ENCODE results near the gene SPSB1. TPM values are rescaled to one million over a fixed set of nuclear protein-coding genes. Genes with fewer than 3 reads are reported as not detected.

The SPSB1 gene
- total RNA-seq, 1 experiment from 2014 or later: 33.8 TPM

- ChIA-PET POLR2A (ENCODE audit: unreplicated experiment) (interaction anchor here (0.7 kb wide), 1 partner anchor 1482 kb away, joined by 3 read pairs; no protein-coding TSS in a partner anchor), CTCF (no interaction called here)
- Histone ChIP-seq H4K20me1 (ENCODE audit: insufficient read depth) (no peaks in the 10 kb centered on the region), H3K27ac (no peak overlapping the region), H3K9me3 (ENCODE audit: insufficient read depth, low read depth) (no peaks in the 10 kb centered on the region), H3F3A (ENCODE audit: insufficient read depth, low read depth) (no peaks in the 10 kb centered on the region), H3K4me1 (replicated peaks; ENCODE audit: insufficient read depth) (no peaks in the 10 kb centered on the region), H3K4me2 (no peak overlapping the region), H3K27me3 (ENCODE audit: insufficient read depth, low read depth) (no peaks in the 10 kb centered on the region), H3K9me2 (ENCODE audit: insufficient read depth) (no peaks in the 10 kb centered on the region), H3K36me3 (ENCODE audit: low read depth) (no peaks in the 10 kb centered on the region), H3K4me3 (no peak overlapping the region), H3K79me2 (ENCODE audit: low read depth) (peaks cover 44% of the 10 kb centered on the region), H2AFZ (no peak overlapping the region)
- TF ChIP-seq CTCF (conservative IDR thresholded peaks at IDR 0.05): no peak
- TF ChIP-seq EZH2 (IDR thresholded peaks at IDR 0.05; ENCODE audit: low read depth): no peak
- BruUV-seq (replicated peaks): no TSS peak
- intact Hi-C loops (cut with micrococcal nuclease; ENCODE audit: unreplicated experiment): no loop called here
- no peak for DNase-seq
These were observed 18.3 kb downstream of the SPSB1 start for GRCh38 chr1:9311029-9311428.

GRCh38 chr1:9311479-9311878 lies 18.8 kb downstream of the SPSB1 start:
- BruUV-seq (replicated peaks): no TSS peak
- Histone ChIP-seq H3K9me2 (ENCODE audit: insufficient read depth) (no peaks in the 10 kb centered on the region), H3K9me3 (ENCODE audit: insufficient read depth, low read depth) (no peaks in the 10 kb centered on the region), H3K79me2 (ENCODE audit: low read depth) (peaks cover 41% of the 10 kb centered on the region), H3K27me3 (ENCODE audit: insufficient read depth, low read depth) (no peaks in the 10 kb centered on the region), H2AFZ (no peak overlapping the region), H3K4me3 (no peak overlapping the region), H3K4me1 (replicated peaks; ENCODE audit: insufficient read depth) (no peaks in the 10 kb centered on the region), H4K20me1 (ENCODE audit: insufficient read depth) (no peaks in the 10 kb centered on the region), H3K27ac (no peak overlapping the region), H3K4me2 (no peak overlapping the region), H3K36me3 (ENCODE audit: low read depth) (no peaks in the 10 kb centered on the region), H3F3A (ENCODE audit: insufficient read depth, low read depth) (no peaks in the 10 kb centered on the region)
- intact Hi-C loops (cut with micrococcal nuclease; ENCODE audit: unreplicated experiment): no loop called here
- ChIA-PET CTCF (no interaction called here), POLR2A (ENCODE audit: unreplicated experiment) (interaction anchor here (0.7 kb wide), 1 partner anchor 1481 kb away, joined by 3 read pairs; no protein-coding TSS in a partner anchor)
- no peak for DNase-seq
- TF ChIP-seq EZH2 (IDR thresholded peaks at IDR 0.05; ENCODE audit: low read depth) (no peak), CTCF (conservative IDR thresholded peaks at IDR 0.05) (no peak)

- Histone ChIP-seq H3F3A (ENCODE audit: insufficient read depth, low read depth) (no peaks in the 10 kb centered on the region), H4K20me1 (ENCODE audit: insufficient read depth) (no peaks in the 10 kb centered on the region), H3K4me1 (replicated peaks; ENCODE audit: insufficient read depth) (no peaks in the 10 kb centered on the region), H3K27ac (no peak overlapping the region), H3K9me2 (ENCODE audit: insufficient read depth) (no peaks in the 10 kb centered on the region), H3K36me3 (ENCODE audit: low read depth) (no peaks in the 10 kb centered on the region), H3K9me3 (ENCODE audit: insufficient read depth, low read depth) (no peaks in the 10 kb centered on the region), H3K27me3 (ENCODE audit: insufficient read depth, low read depth) (no peaks in the 10 kb centered on the region), H3K79me2 (ENCODE audit: low read depth) (peaks cover 35% of the 10 kb centered on the region), H3K4me3 (no peak overlapping the region), H2AFZ (no peak overlapping the region), H3K4me2 (no peak overlapping the region)
- ChIA-PET POLR2A (ENCODE audit: unreplicated experiment) (no interaction called here), CTCF (no interaction called here)
- no TSS peak for BruUV-seq (replicated peaks)
- DNase-seq: no peak
- TF ChIP-seq CTCF (conservative IDR thresholded peaks at IDR 0.05): no peak
- no peak for TF ChIP-seq EZH2 (IDR thresholded peaks at IDR 0.05; ENCODE audit: low read depth)
- intact Hi-C loops (cut with micrococcal nuclease; ENCODE audit: unreplicated experiment): no loop called here
These were observed 19.6 kb downstream of the SPSB1 start for GRCh38 chr1:9312168-9312720.
